WERI-Rb-1 (cell line): ENCODE data around the gene CUL1.
"Not testable (repeated sequence)": the region's sequence is repeated elsewhere in the genome, so short reads cannot be mapped to it uniquely, and the experiment has no call there.

Experiments
- DNase-seq: peaks from one replicate; pipeline ENCODE4 v3.0.0-alpha.2; 2020
- H3K27ac ChIP-seq: fragments of 250-450 bp; sonication (Bioruptor Pico); 2 replicates; pipeline ENCODE4 v1.5.1; 2020; ENCODE audit warnings: mild to moderate bottlenecking, moderate library complexity
- H3K27me3 ChIP-seq: fragments of 250-450 bp; sonication (Bioruptor Pico); 2 replicates; pipeline ENCODE4 v1.5.1; 2021; ENCODE audit warnings: mild to moderate bottlenecking, low read depth, moderate library complexity; ENCODE audit not compliant: insufficient read depth, severe bottlenecking
- H3K36me3 ChIP-seq: fragments of 250-450 bp; sonication (Bioruptor Pico); 2 replicates; pipeline ENCODE4 v1.5.1; 2020; ENCODE audit warnings: mild to moderate bottlenecking, moderate library complexity
- H3K4me3 ChIP-seq: 2 replicates; pipeline ENCODE4 v1.5.1; 2011; ENCODE audit warnings: low read depth, mild to moderate bottlenecking, control low read depth, low read length
- H3K9me3 ChIP-seq: fragments of 250-450 bp; sonication (Bioruptor Pico); 2 replicates; pipeline ENCODE4 v1.5.1; 2021; ENCODE audit warnings: mild to moderate bottlenecking, moderate library complexity; ENCODE audit not compliant: severe bottlenecking
- TF ChIP-seq, protein P1 (sequence below): IDR thresholded peaks from 2 replicates; pipeline ENCODE4 v1.5.1; 2011; ENCODE audit warnings: low read depth, mild to moderate bottlenecking, control low read depth, inconsistent platforms, low read length

The CUL1 gene

DNA sequence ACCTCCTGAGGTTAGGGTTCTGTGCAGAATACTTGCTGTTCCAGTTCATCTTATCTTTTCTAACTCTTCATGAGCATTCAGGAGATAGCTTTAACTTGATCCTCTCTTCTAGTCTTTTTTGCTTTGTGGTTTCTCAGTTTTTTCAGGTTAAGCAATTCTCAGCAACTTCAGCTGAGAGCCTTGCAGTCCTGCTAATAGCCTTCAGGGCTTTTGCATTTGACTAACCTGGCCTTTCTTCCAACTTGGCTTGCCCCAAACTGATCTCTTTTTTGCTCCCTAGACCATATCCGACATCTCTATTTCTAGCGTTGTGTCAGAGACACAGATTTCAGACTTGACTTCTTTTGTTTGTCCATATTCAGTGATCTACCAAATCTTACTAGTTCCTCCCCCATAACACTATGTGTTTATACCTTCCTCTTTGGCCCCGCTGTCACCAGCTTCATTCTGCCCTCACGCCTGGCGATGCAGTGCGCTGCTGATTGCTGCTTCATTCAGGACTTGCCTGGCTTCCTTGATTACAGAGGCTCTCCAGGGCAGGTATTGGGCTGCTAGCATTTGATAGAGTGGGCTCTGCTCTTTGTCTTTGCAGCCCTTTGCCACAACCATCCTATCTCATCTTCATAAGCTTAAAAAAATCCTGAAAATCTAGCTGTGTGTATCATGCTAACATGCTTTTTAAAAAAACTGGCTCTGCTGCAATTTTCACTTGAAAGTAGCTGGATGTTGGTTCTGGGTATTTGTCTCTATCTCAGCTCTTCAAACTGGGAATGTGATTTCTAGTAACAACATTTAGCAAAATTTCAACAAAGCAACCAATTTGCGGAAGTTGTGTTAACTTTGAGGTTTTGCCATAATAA is 9.6 kb downstream of the CUL1 start:
- Histone ChIP-seq H3K27ac (no peak overlapping the region), H3K4me3 (no peak overlapping the region), H3K9me3 (no peaks in the 10 kb centered on the region), H3K36me3 (no peaks in the 10 kb centered on the region), H3K27me3 (no peaks in the 10 kb centered on the region)
- DNase-seq = no peak
- TF ChIP-seq, protein P1, sequence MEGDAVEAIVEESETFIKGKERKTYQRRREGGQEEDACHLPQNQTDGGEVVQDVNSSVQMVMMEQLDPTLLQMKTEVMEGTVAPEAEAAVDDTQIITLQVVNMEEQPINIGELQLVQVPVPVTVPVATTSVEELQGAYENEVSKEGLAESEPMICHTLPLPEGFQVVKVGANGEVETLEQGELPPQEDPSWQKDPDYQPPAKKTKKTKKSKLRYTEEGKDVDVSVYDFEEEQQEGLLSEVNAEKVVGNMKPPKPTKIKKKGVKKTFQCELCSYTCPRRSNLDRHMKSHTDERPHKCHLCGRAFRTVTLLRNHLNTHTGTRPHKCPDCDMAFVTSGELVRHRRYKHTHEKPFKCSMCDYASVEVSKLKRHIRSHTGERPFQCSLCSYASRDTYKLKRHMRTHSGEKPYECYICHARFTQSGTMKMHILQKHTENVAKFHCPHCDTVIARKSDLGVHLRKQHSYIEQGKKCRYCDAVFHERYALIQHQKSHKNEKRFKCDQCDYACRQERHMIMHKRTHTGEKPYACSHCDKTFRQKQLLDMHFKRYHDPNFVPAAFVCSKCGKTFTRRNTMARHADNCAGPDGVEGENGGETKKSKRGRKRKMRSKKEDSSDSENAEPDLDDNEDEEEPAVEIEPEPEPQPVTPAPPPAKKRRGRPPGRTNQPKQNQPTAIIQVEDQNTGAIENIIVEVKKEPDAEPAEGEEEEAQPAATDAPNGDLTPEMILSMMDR = no peak

DNA sequence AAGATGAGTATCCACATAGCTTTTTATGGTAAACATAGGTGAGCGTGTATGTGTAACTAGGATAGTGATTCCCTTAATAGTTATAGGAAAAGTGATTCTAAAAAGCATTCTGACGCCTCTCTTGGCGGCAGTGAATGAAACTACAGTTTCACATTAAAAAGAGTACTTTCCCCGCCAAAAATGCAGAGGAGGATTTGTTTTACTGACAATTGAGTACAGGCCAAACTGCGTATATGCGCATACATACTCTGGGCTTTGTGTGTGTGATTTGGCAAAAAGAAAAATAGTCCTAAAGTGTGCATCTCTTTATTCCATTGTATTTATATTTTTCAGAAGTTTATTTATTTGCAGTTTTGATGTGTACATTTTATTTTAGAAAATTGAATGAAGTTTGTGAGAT is 10.3 kb downstream of the CUL1 start:
- H3K9me3 ChIP-seq = no peaks in the 10 kb centered on the region
- H3K27ac ChIP-seq = no peak overlapping the region
- no peaks in the 10 kb centered on the region for H3K36me3 ChIP-seq
- no peak for DNase-seq
- TF ChIP-seq, protein P1 = no peak
- H3K27me3 ChIP-seq = no peaks in the 10 kb centered on the region
- no peak overlapping the region for H3K4me3 ChIP-seq

DNA sequence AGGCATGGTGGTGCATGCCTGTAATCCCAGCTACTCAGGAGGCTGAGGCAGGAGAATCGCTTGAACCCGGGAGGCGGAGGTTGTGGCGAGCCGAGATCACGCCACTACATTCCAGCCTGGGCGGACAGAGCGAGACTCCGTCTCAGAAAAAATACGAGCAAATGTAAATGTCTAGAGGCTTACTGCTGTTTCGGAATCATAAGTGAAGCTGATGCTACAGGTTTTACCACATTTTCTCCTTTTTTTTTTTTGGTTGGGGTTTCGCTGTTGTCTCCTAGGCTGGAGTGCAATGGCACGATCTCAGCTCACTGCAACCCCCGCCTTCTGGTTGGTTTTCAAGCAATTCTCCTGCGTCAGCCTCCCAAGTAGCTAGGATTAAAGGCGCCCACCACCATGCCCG is 11.7 kb downstream of the CUL1 start:
- DNase-seq = not testable (repeated sequence)

DNA sequence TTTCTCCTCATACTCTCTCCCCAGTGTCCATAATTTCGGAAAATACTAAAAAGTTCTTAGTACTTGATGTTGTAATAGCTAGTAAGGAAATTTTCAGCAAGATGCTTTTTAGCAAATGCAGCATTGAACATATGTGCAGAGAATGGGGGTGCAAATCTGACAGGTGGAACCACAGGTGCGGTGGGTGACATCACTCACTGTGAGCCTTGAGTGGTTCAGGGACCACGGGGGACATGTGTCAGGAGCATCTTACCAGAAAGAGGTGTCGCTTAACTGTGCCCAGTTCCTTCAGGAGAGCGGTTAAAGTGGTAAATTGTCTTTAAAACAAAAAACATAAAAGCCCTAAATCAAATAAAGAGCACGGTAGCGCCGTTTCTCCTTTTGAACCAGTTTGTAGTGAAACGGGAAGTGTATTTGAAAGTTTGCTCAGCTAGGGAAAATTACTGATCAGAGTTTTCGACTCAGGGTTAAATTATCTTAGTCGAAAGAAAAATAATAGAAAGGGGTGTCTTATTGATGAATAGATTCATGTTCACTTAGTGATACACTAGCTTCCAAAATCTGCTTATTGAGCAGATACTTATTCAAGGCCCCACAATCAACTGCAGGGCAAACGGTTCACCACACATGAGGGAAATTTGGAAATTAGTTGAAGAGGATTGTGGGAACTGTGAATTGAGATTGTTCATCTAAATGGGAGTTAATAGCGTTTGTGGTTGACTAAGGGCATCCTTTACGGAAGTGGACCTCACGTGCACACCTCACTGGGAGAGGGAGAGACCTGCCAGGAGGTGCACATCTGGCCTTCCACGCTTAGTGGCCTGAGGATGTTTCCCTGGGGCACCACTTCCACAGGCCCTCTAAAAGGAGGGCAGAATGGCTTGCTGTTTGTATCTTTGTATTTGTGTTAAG is 12.7 kb downstream of the CUL1 start:
- no peak for DNase-seq
- H3K27me3 ChIP-seq = no peaks in the 10 kb centered on the region
- no peaks in the 10 kb centered on the region for H3K36me3 ChIP-seq
- no peak overlapping the region for H3K4me3 ChIP-seq
- TF ChIP-seq, protein P1 = no peak
- H3K9me3 ChIP-seq = no peaks in the 10 kb centered on the region
- no peak overlapping the region for H3K27ac ChIP-seq

More for the DNA sequence above, 11.7 kb downstream of the CUL1 start:
- not testable (repeated sequence) for H3K4me3 ChIP-seq, H3K36me3 ChIP-seq, H3K27me3 ChIP-seq, H3K9me3 ChIP-seq, H3K27ac ChIP-seq

DNA sequence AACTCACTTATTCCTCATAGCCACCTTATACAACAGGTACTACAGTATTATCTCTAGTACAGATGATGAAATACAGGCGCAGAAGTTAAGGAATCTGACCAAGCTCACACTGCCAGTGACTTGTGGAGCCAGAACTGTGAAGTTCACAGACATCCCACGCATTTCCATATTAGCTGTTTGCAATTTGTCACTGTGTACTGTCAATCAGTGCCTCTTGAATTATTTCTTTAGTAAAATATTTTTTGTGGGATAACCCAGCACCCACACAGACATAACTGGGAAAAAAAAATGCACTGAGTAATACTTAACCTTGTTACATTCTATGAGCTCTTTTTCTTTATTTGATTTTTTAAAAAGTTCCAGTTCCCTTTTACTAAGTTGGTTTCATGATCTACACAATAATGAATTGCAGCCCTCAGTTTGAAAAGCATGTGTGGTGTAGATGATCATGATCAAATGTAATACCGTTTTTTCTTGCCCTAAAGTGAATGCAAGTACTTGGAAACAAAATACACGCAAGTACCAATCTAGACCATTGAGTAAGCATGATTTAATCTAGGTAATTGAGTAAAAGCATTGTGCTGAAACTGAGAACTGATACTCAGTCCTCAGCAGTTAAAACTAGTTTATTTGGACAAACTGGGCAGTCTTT is 14.1 kb downstream of the CUL1 start:
- no peaks in the 10 kb centered on the region for H3K9me3 ChIP-seq
- no peak for DNase-seq
- H3K27ac ChIP-seq = no peak overlapping the region
- no peak overlapping the region for H3K4me3 ChIP-seq
- no peaks in the 10 kb centered on the region for H3K36me3 ChIP-seq
- TF ChIP-seq, protein P1 = no peak
- H3K27me3 ChIP-seq = no peaks in the 10 kb centered on the region

DNA sequence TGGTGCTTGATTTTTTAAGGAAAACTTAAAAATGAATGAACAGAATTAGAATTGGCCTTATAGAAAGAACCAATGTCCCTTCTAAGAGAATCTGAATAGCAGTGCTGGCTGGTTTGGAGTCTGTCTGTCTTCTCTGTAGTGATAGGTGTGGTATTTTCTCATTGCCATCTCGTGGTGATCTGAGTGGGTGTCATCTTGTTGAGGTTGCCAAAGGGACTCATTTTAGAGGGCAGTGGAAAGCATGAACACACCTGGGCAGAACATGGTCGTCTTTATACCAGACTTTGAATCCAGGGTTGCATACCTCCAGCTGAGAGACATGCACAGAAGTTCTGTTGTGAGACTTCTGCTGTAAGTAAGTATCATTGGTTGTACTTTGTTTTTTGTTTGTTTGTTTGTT is 15.8 kb downstream of the CUL1 start:
- TF ChIP-seq, protein P1 = no peak
- Histone ChIP-seq H3K27ac (no peak overlapping the region), H3K4me3 (no peak overlapping the region), H3K36me3 (no peaks in the 10 kb centered on the region), H3K27me3 (no peaks in the 10 kb centered on the region), H3K9me3 (no peaks in the 10 kb centered on the region)
- DNase-seq = no peak
